ENCODE measurements around the gene CDK2.
"Not testable (repeated sequence)": the region's sequence is repeated elsewhere in the genome, so short reads cannot be mapped to it uniquely, and the experiment has no call there.

Gene CDK2

GRCh38 chr12:55966408-55967281 is at the start of gene CDK2:
Gene CDK2 (plus strand): TSS chr12:55966830. CDS start chr12:55967009, 179 bp downstream.
- DNase-seq (ENCODE audit: low spot score): peak; percentile 92

GRCh38 chr12:55919032-55919431 is 47.6 kb upstream of the CDK2 start:
- DNase-seq (ENCODE audit: low spot score): not testable (repeated sequence)

DNA sequence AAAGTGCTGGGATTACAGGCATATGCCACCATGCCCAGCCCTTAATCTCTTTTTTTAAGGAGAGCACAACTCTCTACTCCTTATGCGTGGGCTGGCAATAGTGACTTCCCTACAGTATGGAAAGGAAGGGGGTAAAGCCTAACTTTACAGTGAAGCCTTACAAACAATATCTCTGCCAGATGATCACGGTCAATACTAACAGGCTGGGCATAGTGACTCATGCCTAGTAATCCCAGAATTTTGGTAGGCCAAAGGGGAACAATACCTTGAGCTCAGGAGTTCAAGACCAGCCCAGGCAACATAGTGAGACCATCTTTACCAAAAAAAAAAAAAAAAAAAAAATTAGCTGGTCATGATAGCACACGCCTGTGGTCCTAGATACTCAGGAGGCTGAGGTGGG is 44.5 kb upstream of the CDK2 start:
- DNase-seq (ENCODE audit: low spot score): no peak

GRCh38 chr12:55923648-55924047 is 43.0 kb upstream of the CDK2 start:
- DNase-seq (ENCODE audit: low spot score): not testable (repeated sequence)

DNA sequence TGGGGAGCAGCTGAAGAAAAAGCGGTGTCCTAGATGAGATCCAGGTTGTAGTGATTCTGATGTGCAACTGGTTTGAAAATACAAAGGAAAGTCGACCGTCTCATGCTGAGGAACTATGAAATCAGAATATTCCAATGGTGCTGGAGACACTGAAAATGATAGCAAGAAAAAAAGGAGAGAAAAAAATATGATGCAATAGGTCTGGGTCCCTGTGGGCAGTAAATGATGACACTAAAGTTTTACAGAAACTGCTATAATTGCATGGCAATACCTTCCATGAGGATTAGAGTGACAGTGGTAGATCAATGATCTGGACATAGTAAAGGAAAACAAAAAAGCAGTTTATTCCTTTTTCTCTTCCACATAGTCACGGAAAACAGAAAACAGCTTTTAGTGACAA is 41.3 kb upstream of the CDK2 start:
- no peak for DNase-seq (ENCODE audit: low spot score)

GRCh38 chr12:55925870-55926737 is 40.5 kb upstream of the CDK2 start:
- DNase-seq (ENCODE audit: low spot score): no peak

DNA sequence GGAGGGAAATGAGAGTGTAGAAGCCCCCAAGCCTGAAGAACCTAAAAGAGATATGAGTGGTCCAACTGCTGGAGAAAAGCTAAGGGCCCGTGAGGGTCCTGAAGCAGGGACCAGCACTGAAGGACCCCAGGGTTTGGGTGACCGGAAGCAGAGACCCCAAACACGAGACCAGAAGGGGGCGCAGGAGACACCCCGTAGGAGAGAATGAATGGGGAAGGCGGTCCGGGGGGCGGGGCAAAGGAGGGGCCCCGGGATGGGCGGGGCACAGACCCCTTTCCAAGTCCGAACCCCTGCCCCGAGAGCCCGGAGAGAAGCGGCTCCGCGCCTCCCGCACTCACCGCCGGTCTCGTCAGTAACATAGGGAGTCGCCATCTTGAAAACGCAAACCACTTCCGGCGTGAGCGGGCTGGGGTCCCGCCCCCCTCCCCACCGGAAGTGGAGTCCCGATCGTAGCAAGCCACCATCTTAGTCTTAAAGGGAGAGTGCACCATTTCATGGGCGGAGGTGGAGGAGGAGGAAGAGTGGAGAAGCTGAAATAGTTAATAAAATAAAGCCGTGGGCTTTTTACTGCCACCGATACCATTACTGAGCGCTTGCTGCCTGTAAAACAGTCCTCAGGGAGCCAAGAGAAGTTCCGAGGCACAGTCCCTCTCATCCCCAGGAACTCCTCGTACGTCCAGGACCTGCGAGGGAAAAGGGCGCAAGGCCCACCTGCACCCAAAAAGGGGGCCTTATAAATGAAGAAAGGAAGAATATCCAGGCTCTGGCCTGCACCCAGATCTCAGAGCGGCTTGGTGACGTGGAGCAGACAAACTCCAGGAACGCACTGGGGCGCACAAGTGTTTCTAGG is 39.7 kb upstream of the CDK2 start:
- peak; percentile 97 for DNase-seq (ENCODE audit: low spot score)

DNA sequence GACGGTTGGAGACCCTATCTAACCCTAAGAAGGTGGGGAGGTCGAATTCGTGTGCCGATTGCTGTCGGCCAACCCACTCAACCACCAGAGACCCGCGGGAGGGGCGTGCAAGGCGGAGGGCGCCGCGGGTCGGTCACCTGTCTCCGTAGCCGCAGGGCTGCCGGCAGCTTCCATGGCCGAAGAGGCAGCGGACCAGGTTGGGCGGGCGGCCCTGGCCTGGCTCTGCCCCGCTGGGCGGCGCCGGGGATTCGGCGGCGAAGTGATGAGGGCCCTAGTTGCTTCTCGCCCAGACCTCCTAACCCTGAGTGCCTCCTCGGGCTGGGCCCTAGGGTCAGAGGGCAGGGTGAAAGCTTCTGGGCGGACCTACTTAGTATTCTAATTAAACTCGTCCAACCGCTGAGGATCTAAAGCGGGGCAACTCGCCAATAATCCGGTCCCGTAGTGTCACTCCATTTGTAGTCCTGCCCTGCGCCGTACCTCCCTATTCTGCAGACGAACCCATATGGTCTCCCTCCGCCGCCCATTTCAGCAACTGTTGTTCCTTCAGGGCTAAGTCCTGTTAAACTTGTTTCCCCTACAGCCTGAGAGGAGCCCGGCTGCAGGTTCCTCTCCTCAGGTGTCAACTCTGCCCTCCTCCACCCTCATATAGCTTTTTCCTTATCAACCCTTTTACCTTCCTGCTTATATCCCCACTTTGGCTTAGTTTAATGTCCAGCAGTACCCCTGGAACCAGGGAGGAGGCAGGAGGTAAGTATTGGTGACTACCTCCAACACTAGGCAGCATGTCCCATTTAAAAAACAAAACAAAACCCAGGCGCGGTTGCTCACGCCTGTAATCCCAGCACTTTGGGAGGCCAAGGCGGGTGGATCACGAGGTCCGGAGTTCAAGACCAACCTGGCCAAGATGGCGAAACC is 38.8 kb upstream of the CDK2 start, which contains the start of gene PYM1:
TSS of gene PYM1 (minus strand) at position 307 of the 915 bp plus-strand sequence. CDS start at position 174, 133 bp downstream.
- DNase-seq (ENCODE audit: low spot score): peak; percentile 92

GRCh38 chr12:55929306-55929791 is 37.3 kb upstream of the CDK2 start:
- DNase-seq (ENCODE audit: low spot score): peak; percentile 84

- peak; percentile 82 for DNase-seq (ENCODE audit: low spot score)
Observed at GRCh38 chr12:55930771-55931316, 35.8 kb upstream of the CDK2 start, which contains the start of gene DGKA. Gene DGKA (plus strand): TSS chr12:55931162. CDS start chr12:55936504, 5,342 bp downstream.

GRCh38 chr12:55931317-55931779 is 35.3 kb upstream of the CDK2 start:
- no peak for DNase-seq (ENCODE audit: low spot score)

DNA sequence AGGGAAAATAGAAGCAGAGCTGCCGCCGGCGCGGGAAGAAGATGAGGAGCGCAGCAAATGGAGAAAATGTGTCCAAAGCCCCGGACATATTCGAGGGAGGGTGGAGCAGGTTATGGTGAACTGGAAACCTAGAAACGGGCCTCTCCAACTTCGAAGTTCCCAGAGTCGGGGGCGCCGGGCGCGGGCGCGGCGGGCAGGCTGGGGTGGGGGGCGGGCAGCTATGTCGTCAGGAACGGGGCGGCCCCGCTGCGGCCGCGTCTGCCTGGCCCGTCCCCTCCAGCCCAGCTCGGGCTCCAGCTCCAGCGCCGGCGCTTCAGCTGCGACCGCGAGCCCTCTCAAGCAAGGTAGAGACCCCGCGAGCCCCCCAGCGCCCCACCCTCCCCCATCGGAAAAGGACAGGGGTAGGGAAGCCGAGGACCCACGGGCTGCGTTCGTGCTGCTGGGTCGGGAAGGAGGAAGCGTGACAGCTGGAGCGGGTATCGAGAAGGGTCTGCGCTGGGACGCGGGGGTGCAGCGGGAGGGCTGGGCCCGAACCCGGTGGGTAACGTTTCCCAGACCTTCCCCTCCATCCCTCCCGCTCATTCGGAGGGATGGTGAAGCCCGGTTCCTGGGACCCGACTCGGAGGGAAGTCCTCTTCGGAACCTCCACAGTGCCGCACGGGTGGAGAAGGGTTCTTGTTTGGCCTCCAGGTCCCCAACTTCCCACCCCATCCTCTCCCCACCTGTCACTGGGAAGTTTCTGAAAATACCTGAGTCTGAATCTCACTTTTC is 34.7 kb upstream of the CDK2 start:
- peak; percentile 28 for DNase-seq (ENCODE audit: low spot score)

- peak; percentile 42 for DNase-seq (ENCODE audit: low spot score)
Observed at GRCh38 chr12:55932551-55932910, 34.1 kb upstream of the CDK2 start.

GRCh38 chr12:55933169-55933798 is 33.3 kb upstream of the CDK2 start:
- no peak for DNase-seq (ENCODE audit: low spot score)

- no peak for DNase-seq (ENCODE audit: low spot score)
Observed at GRCh38 chr12:55933799-55934742, 32.6 kb upstream of the CDK2 start.

- no peak for DNase-seq (ENCODE audit: low spot score)
Observed at GRCh38 chr12:55934773-55935172, 31.9 kb upstream of the CDK2 start.

DNA sequence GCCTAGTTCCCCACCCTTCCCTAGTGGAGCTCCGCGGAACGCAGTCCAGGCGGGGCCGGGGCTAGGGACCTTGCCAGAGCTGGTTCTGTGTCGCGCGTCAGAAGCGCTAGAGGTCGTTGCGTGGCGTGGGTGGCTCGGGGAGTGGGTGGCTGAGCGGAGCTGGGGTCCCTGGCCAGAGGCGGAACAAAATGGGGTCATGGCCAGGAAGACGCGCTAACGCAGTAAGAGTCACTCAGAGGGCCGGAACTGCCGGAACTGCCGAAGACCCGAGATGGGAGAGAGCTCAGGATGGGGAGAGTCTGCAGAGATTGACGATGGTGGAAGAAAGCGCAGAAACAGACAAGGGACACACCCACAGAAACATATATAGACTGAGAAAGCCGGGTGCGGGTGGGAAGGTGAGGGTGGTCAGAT is 30.9 kb upstream of the CDK2 start:
- DNase-seq (ENCODE audit: low spot score): no peak

DNA sequence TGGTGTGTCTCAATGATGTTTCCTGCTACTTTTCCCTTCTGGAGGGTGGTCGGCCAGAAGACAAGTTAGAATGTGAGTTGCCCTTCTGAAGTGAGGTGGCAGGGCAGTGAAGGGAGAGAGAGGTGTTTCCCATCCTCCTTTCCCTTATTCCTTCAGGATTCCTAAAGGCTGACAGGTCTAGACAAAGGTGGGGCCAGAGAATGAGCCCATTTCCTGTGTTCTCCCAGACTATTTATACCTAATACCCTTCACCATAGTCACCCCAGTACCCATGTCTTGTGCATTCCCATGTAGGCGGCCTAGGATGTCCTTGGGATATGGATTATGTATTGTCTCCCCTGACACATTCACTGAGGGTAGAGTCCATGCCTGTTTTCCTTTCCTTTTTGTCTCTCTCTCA is 28.6 kb upstream of the CDK2 start:
- DNase-seq (ENCODE audit: low spot score): no peak

All from NAMALWA (cell line).